GM12864 (cell line): ENCODE measurements around the gene KIAA1671.

Source experiments
- DNase-seq: peaks from one replicate; pipeline ENCODE4 v3.0.0-alpha.2; 2011; ENCODE audit warnings: low read depth
- H3K4me3 ChIP-seq: 2 replicates; pipeline ENCODE4 v1.5.1; 2011; ENCODE audit warnings: mild to moderate bottlenecking, low read depth, low read length, control low read depth
- CTCF ChIP-seq: IDR thresholded peaks from 2 replicates; pipeline ENCODE4 v1.5.1; 2011; ENCODE audit warnings: low read depth, mild to moderate bottlenecking, moderate library complexity, low read length, control low read depth, inconsistent platforms; ENCODE audit errors: missing control alignments

The KIAA1671 gene

GRCh38 chr22:24996420-24996952 is 44.0 kb downstream of the KIAA1671 start:
- no peak for DNase-seq
- no peak for TF ChIP-seq CTCF
- H3K4me3 ChIP-seq = no peak overlapping the region

GRCh38 chr22:24997023-24997422 is 44.5 kb downstream of the KIAA1671 start:
- DNase-seq = no peak

GRCh38 chr22:25000686-25001085 is 48.2 kb downstream of the KIAA1671 start:
- no peak for DNase-seq
- TF ChIP-seq CTCF = no peak
- H3K4me3 ChIP-seq = no peak overlapping the region

More at GRCh38 chr22:24997023-24997422, 44.5 kb downstream of the KIAA1671 start:
- no peak for TF ChIP-seq CTCF
- H3K4me3 ChIP-seq = no peak overlapping the region

DNA sequence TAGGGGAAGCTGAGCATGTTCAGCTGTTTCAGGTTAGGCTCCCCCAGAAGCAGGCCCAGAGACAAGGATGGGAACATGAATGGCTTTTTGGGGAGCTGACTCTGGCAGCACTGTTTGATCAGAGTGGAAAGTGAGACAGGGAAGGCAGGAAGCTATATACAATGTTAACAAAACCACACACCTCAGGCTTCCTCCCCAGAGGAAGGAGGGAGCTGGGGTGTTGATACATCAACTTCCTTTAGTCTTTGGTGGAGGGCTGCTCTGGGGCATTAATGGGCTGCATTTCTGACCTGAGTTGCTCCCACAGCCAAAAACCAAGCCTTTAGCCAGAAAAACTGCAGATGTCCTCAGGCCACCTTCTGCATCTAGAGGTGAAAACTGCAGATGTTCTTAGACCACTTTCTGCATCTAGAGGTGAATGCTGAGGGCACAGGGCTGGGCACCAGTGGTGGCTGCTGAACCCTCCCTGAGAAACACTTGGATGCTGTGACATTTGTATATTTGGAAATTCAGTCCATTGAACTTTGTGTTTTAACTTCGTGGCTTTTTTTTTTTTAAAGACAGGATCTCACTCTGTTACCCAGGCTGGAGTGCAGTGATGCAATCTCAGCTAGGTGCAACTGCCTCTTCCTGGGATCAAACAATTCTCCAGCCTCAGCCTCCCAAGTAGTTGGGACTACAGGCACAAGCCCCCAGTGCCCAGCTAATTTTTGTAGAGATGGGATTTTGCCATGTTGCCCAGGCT is 49.9 kb downstream of the KIAA1671 start:
- H3K4me3 ChIP-seq = no peak overlapping the region
- no peak for TF ChIP-seq CTCF
- no peak for DNase-seq

DNA sequence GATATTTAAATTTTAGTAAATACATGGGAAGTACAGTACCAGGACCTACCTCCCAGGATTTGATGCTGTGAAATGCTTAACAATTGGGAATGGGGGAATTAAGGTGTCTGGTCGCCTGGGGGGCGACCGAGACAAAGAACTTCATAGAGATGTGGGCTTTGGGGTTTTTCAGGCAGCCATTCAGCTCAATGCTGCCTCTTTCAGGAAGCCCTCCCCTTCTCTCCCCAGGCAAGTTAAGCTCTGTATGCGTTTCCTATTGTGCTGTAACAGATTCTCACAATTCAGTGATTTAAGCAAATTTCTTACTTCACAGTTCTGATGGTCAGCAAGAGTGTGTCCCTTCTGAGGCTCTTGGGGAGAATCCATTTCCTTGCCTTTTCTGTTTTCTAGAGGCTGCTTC is 53.8 kb downstream of the KIAA1671 start:
- DNase-seq = no peak
- no peak for TF ChIP-seq CTCF
- no peak overlapping the region for H3K4me3 ChIP-seq

GRCh38 chr22:25007444-25008106 is 55.1 kb downstream of the KIAA1671 start:
- no peak for TF ChIP-seq CTCF
- no peak for DNase-seq
- no peak overlapping the region for H3K4me3 ChIP-seq
